Cardiac fibroblast (primary cell): Measurements from ENCODE around the gene SLC23A3.

Source experiments
- DNase-seq, 2 donors: peaks; one replicate each; pipeline versions ENCODE4 v3.0.0 to v3.0.0-alpha.2; 2010; ENCODE audit warnings: low read depth in 2 of 2
- H3K4me3 ChIP-seq, 2 donors: replicated peaks in 1 of 2; 1 replicate in 1 of 2; 2 replicates in 1 of 2; pipeline ENCODE4 v1.5.1; 2011; ENCODE audit warnings: low read depth in 2 of 2, low read length in 2 of 2, mild to moderate bottlenecking in 2 of 2, moderate library complexity in 1 of 2
- TF ChIP-seq, protein P1 (sequence below): IDR thresholded peaks from one replicate; pipeline ENCODE4 v1.5.1; 2011; ENCODE audit warnings: low read depth, mild to moderate bottlenecking, low read length, inconsistent platforms

Gene SLC23A3

DNA sequence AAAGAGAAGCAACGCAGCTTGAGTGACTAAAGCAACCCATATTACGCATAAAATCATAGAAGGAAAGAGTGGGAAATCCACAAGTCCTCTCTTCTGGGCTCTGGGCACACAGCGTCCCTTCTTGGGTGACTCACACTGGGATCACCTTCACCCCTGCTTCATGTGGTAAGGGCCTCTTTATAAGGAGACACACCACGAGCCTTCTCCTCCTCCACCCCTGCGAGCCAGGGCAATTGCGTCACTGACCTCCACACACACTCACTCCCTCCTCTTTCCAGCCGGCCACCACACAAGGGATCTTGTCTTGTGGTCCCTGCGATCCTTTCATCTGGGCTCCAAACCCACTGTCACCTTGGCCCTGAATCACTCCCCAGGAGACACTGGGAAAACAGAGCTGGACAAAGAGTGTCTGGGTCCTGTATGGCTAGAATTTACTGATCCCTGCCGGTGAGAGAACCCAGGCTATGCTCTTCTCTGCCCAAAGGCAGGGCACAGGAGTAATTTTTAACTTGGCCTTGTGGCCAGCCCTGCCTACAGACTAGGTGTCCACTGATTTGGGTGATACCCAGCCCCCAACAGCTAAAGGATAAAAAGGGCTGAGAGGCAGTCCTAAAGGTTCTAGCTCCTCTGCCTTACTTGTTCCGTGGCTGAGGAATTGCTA lies 44.5 kb downstream of the SLC23A3 start:
- H3K4me3 ChIP-seq, result no peak overlapping the region
- TF ChIP-seq, protein P1, sequence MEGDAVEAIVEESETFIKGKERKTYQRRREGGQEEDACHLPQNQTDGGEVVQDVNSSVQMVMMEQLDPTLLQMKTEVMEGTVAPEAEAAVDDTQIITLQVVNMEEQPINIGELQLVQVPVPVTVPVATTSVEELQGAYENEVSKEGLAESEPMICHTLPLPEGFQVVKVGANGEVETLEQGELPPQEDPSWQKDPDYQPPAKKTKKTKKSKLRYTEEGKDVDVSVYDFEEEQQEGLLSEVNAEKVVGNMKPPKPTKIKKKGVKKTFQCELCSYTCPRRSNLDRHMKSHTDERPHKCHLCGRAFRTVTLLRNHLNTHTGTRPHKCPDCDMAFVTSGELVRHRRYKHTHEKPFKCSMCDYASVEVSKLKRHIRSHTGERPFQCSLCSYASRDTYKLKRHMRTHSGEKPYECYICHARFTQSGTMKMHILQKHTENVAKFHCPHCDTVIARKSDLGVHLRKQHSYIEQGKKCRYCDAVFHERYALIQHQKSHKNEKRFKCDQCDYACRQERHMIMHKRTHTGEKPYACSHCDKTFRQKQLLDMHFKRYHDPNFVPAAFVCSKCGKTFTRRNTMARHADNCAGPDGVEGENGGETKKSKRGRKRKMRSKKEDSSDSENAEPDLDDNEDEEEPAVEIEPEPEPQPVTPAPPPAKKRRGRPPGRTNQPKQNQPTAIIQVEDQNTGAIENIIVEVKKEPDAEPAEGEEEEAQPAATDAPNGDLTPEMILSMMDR, result no peak
- peak; percentile 95 to 99 for DNase-seq

DNA sequence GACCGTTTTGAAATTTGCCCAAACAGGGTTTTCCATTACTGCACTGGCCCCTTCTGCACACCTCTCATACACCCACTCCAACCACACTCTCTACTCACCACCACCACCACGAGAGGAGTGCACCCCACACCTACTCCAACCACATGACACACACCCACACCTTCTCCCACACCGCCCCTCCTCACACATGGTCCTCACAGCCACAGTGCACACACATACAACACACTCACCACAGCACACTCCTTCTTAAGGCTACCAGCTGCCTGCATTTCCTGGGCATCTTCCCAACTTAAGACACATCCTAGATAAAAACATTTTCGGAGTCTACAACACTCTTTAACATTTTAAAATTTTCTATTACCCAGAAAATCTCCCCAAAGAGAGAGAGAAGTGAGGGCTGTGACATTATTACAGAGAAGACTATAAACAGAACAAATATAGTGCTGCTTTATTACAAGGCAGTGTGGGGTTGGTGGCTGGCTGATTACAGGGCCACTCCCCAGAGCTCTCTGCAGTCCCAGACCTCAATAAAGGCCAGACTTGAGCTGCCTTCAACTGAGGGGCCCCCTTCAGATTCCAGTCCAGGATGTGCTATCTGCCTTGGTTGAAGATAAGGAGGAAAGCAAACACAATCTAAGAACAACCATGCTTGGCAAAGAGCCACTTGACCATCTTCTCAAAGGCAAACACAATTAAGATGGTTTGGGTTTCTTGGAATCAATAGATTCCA lies 45.3 kb downstream of the SLC23A3 start:
- no peak overlapping the region for H3K4me3 ChIP-seq
- DNase-seq, result peak; percentile 57 to 81
- TF ChIP-seq, protein P1, result no peak

DNA sequence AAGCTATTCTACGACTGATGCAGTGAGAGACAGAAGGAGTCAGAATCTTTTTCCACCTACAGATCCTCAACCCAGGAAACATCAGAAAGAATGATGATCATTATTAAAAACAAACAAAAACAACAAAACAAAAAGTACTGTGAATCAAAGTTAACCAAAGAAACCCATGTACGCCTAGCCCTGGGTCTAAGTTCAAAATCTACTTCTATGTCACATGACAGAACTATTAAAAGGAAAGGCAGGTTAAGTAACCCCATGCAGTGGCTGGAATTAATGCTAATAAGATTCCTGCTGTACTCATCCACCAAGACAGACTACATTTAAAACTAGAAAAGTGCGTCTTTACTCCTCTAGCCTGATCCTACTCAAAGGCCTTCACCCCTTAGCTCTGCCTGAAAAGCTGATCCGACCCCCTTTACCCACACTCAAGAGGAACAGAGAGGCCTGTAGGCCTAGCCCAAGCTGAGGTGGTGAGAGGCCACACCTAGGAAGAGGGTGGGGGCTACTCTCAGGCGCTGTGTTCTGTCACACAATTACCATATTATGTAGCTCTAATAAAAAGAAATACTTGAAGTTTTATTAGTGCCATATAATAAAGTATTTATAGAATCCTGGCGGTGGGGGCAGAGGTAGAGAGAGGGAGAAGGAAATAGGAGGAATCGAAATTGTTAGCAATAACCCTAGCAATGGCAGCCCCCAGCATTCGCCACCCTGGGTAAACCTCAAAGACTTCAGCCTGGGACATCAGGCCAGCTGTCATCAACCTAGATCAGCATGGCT lies 46.3 kb downstream of the SLC23A3 start:
- DNase-seq, result no peak
- TF ChIP-seq, protein P1, result no peak
- no peak overlapping the region for H3K4me3 ChIP-seq

DNA sequence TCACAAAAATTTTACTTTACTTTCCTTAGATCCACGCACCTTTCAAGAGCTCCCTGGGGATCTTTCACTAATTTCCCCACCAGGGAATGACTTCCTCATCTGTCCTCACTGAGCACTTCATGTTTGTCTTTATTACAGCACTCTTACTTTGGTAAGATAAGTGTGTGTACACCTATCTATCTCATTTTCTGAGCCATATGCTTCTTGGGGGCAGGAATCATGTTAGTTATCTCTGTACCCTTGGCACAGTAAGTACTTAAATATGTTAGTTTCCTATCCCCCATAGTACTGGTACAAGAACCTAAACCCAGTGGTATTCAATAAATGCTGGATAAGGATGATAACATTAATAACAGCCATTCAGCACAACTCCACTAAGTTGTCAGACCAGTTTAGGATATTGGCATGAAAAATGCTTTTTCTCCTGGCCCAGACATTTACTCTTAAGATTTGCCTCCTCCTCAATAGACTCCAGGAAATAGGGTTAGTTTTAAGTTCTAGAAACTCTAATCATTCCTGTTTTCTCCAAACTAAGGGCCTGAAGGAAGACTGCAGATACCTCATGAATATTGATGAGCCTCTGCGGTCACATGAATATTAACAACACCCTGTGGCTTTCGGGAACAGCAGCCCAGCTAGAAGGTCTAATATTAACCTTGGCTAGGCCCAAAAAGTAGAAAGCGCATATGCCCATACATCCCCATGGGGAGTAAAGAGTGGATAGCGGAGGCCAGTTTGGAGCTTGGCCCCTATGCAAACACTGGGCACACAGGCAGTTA lies 47.4 kb downstream of the SLC23A3 start:
- H3K4me3 ChIP-seq, result no peak overlapping the region
- TF ChIP-seq, protein P1, result no peak
- DNase-seq, result no peak

DNA sequence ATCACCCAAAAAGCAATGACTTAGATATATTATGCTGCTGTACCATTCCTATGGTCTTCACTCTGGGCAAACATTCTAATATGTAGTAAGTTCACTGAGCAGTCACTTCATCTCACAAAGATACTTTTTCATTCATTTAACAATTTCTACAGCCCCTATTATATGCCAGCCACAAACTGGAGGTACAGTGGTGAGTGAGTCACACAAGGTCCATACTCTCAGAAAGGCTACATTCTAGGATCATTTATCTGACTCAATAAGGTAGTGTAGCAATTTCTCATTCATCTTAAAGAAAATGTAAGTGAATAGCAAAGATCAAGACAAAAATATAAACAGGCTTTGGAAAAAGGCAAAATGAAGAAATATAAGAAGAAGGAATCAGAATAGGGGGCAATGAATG lies 49.7 kb downstream of the SLC23A3 start:
- DNase-seq, result peak in 1 of 2 donors; percentile 6

More for the DNA sequence above, 49.7 kb downstream of the SLC23A3 start:
- TF ChIP-seq, protein P1, result no peak
- no peak overlapping the region for H3K4me3 ChIP-seq
